ENCODE measurements around the gene WARS2. TPM values are rescaled to one million over a fixed set of nuclear protein-coding genes. Genes with fewer than 3 reads are reported as not detected.

Gene WARS2
- total RNA-seq, 1 donor, result 23.9 TPM

DNA sequence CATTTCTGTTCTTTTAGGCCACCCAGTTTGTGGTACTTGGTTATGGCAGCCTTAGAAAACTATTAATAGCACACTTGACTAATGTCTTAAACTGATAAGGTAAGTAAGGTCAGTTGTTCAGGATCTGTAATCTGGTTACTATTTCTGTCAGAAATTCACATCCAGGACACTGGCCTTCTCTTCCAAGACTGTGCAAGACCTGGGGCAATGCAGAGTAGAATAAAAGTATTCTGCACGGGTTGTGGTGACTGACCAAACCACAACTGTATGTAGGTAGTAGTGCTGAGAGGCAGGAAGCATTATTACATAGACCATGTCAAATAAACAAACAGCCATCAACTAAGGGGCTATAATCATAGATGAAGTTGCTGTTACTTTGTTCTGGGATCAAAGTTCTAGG lies 46.7 kb downstream of the WARS2 start:
- Histone ChIP-seq H3K4me1 (ENCODE audit: insufficient read depth, low read length) (no peaks in the 10 kb centered on the region), H4K20me1 (ENCODE audit: insufficient read depth, low read length) (no peaks in the 10 kb centered on the region), H3K4me2 (ENCODE audit: insufficient read depth, low read length) (no peak overlapping the region), H2AFZ (ENCODE audit: low read length) (no peak overlapping the region), H3K9me3 (ENCODE audit: low read depth, low read length) (no peaks in the 10 kb centered on the region), H3K79me2 (ENCODE audit: insufficient read depth, low read length) (no peaks in the 10 kb centered on the region), H3K27ac (ENCODE audit: low read depth, low read length) (no peak overlapping the region), H3K36me3 (ENCODE audit: insufficient read depth, low read length) (no peaks in the 10 kb centered on the region), H3K27me3 (ENCODE audit: insufficient read depth, low read length) (no peaks in the 10 kb centered on the region), H3K4me3 (ENCODE audit: insufficient read depth, low read length) (no peak overlapping the region)
- TF ChIP-seq, protein P1, sequence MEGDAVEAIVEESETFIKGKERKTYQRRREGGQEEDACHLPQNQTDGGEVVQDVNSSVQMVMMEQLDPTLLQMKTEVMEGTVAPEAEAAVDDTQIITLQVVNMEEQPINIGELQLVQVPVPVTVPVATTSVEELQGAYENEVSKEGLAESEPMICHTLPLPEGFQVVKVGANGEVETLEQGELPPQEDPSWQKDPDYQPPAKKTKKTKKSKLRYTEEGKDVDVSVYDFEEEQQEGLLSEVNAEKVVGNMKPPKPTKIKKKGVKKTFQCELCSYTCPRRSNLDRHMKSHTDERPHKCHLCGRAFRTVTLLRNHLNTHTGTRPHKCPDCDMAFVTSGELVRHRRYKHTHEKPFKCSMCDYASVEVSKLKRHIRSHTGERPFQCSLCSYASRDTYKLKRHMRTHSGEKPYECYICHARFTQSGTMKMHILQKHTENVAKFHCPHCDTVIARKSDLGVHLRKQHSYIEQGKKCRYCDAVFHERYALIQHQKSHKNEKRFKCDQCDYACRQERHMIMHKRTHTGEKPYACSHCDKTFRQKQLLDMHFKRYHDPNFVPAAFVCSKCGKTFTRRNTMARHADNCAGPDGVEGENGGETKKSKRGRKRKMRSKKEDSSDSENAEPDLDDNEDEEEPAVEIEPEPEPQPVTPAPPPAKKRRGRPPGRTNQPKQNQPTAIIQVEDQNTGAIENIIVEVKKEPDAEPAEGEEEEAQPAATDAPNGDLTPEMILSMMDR (IDR thresholded peaks at IDR 0.05; ENCODE audit: extremely low read depth, low read depth, low read length), result no peak
- no peak for DNase-seq (ENCODE audit: insufficient read length, low spot score, missing footprints)

GRCh38 chr1:119091618-119092017 lies 48.8 kb downstream of the WARS2 start:
- H3K4me1 ChIP-seq (ENCODE audit: insufficient read depth, low read length), result peaks cover 11% of the 10 kb centered on the region
- DNase-seq (ENCODE audit: insufficient read length, low spot score, missing footprints), result no peak
- no peaks in the 10 kb centered on the region for H4K20me1 ChIP-seq (ENCODE audit: insufficient read depth, low read length)
- TF ChIP-seq, protein P1 (IDR thresholded peaks at IDR 0.05; ENCODE audit: extremely low read depth, low read depth, low read length), result no peak
- no peak overlapping the region for H3K4me3 ChIP-seq (ENCODE audit: insufficient read depth, low read length)
- no peaks in the 10 kb centered on the region for H3K36me3 ChIP-seq (ENCODE audit: insufficient read depth, low read length)
- no peaks in the 10 kb centered on the region for H3K27me3 ChIP-seq (ENCODE audit: insufficient read depth, low read length)
- no peak overlapping the region for H2AFZ ChIP-seq (ENCODE audit: low read length)
- no peaks in the 10 kb centered on the region for H3K9me3 ChIP-seq (ENCODE audit: low read depth, low read length)
- H3K27ac ChIP-seq (ENCODE audit: low read depth, low read length), result no peak overlapping the region
- no peak overlapping the region for H3K4me2 ChIP-seq (ENCODE audit: insufficient read depth, low read length)
- H3K79me2 ChIP-seq (ENCODE audit: insufficient read depth, low read length), result no peaks in the 10 kb centered on the region

- Histone ChIP-seq H3K27ac (ENCODE audit: low read depth, low read length) (no peak overlapping the region), H3K4me1 (ENCODE audit: insufficient read depth, low read length) (peaks cover 11% of the 10 kb centered on the region), H4K20me1 (ENCODE audit: insufficient read depth, low read length) (no peaks in the 10 kb centered on the region), H3K4me2 (ENCODE audit: insufficient read depth, low read length) (no peak overlapping the region), H3K27me3 (ENCODE audit: insufficient read depth, low read length) (no peaks in the 10 kb centered on the region), H3K4me3 (ENCODE audit: insufficient read depth, low read length) (no peak overlapping the region), H3K36me3 (ENCODE audit: insufficient read depth, low read length) (no peaks in the 10 kb centered on the region), H3K79me2 (ENCODE audit: insufficient read depth, low read length) (no peaks in the 10 kb centered on the region), H2AFZ (ENCODE audit: low read length) (no peak overlapping the region), H3K9me3 (ENCODE audit: low read depth, low read length) (no peaks in the 10 kb centered on the region)
- TF ChIP-seq, protein P1 (IDR thresholded peaks at IDR 0.05; ENCODE audit: extremely low read depth, low read depth, low read length), result no peak
- DNase-seq (ENCODE audit: insufficient read length, low spot score, missing footprints), result no peak
Observed at GRCh38 chr1:119090250-119090649, 50.2 kb downstream of the WARS2 start.

- H3K27me3 ChIP-seq (ENCODE audit: insufficient read depth, low read length), result no peaks in the 10 kb centered on the region
- no peaks in the 10 kb centered on the region for H4K20me1 ChIP-seq (ENCODE audit: insufficient read depth, low read length)
- no peaks in the 10 kb centered on the region for H3K9me3 ChIP-seq (ENCODE audit: low read depth, low read length)
- no peak overlapping the region for H3K4me2 ChIP-seq (ENCODE audit: insufficient read depth, low read length)
- no peak for DNase-seq (ENCODE audit: insufficient read length, low spot score, missing footprints)
- H3K36me3 ChIP-seq (ENCODE audit: insufficient read depth, low read length), result no peaks in the 10 kb centered on the region
- H3K79me2 ChIP-seq (ENCODE audit: insufficient read depth, low read length), result no peaks in the 10 kb centered on the region
- peaks cover 11% of the 10 kb centered on the region for H3K4me1 ChIP-seq (ENCODE audit: insufficient read depth, low read length)
- H3K27ac ChIP-seq (ENCODE audit: low read depth, low read length), result no peak overlapping the region
- TF ChIP-seq, protein P1 (IDR thresholded peaks at IDR 0.05; ENCODE audit: extremely low read depth, low read depth, low read length), result no peak
- no peak overlapping the region for H3K4me3 ChIP-seq (ENCODE audit: insufficient read depth, low read length)
- no peak overlapping the region for H2AFZ ChIP-seq (ENCODE audit: low read length)
Observed at GRCh38 chr1:119086830-119087229, 53.6 kb downstream of the WARS2 start.

Measured in osteoblast (primary cell).